Motor neuron (in vitro differentiated cells): ENCODE data around the gene PEMT. TPM values are rescaled to one million over a fixed set of nuclear protein-coding genes. Genes with fewer than 3 reads are reported as not detected.
A peak's percentile ranks its signal among the peaks of the same experiment; 100 is the strongest.

Experiments used
- ATAC-seq, 8 experiments: fragments of 200-7000 bp; cut with Tn5 transposase; replicated peaks in 6 of 8; 2 replicates each; pipeline ENCODE4 v1.8.0; 2021; ENCODE audit warnings: mild to moderate bottlenecking in 8 of 8, moderate library complexity in 8 of 8
- H3K27ac ChIP-seq, 2 donors: fragments of 250-450 bp; sonication (Bioruptor Pico); 2 replicates each; pipeline ENCODE4 v1.9.0; 2021; ENCODE audit warnings: antibody characterized with exemption in 2 of 2, mild to moderate bottlenecking in 2 of 2, moderate library complexity in 1 of 2
- H3K4me1 ChIP-seq, 2 donors: fragments of 250-450 bp; sonication (Bioruptor Pico); replicated peaks in 1 of 2; 2 replicates each; pipeline ENCODE4 v1.6.1; 2021; ENCODE audit warnings: antibody characterized with exemption in 2 of 2, mild to moderate bottlenecking in 2 of 2, moderate library complexity in 1 of 2
- H3K4me3 ChIP-seq, 5 donors: fragments of 250-450 bp; sonication (Bioruptor Pico); 2 replicates each; pipeline ENCODE4 v1.9.0; 2021; ENCODE audit warnings: antibody characterized with exemption in 5 of 5, mild to moderate bottlenecking in 5 of 5, moderate library complexity in 4 of 5
- WGBS, 10 experiments: fragments of 450-650 bp; shearing (Covaris generic); methylation state at CpG; one replicate each; pipeline ENCODE4 v1.0.0; 2022; 5-methylcytosine and 5-hydroxymethylcytosine counted together
- in situ Hi-C, 9 experiments: fragments of 400-800 bp; cut with MboI; loops; one replicate each; pipeline ENCODE4 v1.15.0; 2021; ENCODE audit warnings: low sequenced_read_pairs in 9 of 9, low pct_unique_long_range_greater_than_20kb in 2 of 9; ENCODE audit not compliant: unreplicated experiment in 9 of 9
- total RNA-seq, 8 experiments: library from RNA; unstranded; fragments of 300-600 nt; gene quantifications; 2 replicates each; pipeline versions ENCODE4 v1.2.3 to v1.2.4, GENCODE V29; 2022

Gene PEMT
- total RNA-seq, 8 experiments from 2014 or later = 21.1 to 59.0 (median 32.9) TPM

- no peak overlapping the region for H3K4me3 ChIP-seq
- WGBS, 10 experiments = 14 to 100% (median 33%) methylated on average over 1 to 9 of the region's 19 CpGs; no CpG with 5 or more reads in 3 of the 10 experiments
- in situ Hi-C loops = loop anchor here in 2 of 9 experiments (25.0 kb wide), 2 partner anchors 139 to 264 kb away; partner anchors contain the start of genes MED9 (in 1 of the 2) and RASD1 (in 1 of the 2)
- H3K4me1 ChIP-seq = peaks cover 0 to 4% of the 10 kb centered on the region in 2 donors
- no peak overlapping the region for H3K27ac ChIP-seq
- ATAC-seq = peak in 1 of 8 experiments; percentile 12
Observed at GRCh38 chr17:17626151-17626805, 34.8 kb upstream of the PEMT start.

GRCh38 chr17:17624741-17625140 is 33.2 kb upstream of the PEMT start:
- Histone ChIP-seq H3K27ac (no peak overlapping the region), H3K4me3 (no peak overlapping the region), H3K4me1 (peaks cover 0 to 4% of the 10 kb centered on the region in 2 donors)
- WGBS, 10 experiments = 67 to 92% (median 87%) methylated on average over 2 to 6 of the region's 9 CpGs; no CpG with 5 or more reads in 2 of the 10 experiments
- in situ Hi-C loops = loop anchor here in 2 of 9 experiments (25.0 kb wide), 2 partner anchors 137 to 262 kb away; partner anchors contain the start of genes MED9 (in 1 of the 2) and RASD1 (in 1 of the 2)
- no peak for ATAC-seq

- Histone ChIP-seq H3K4me3 (no peak overlapping the region), H3K27ac (no peak overlapping the region), H3K4me1 (peaks cover 0 to 4% of the 10 kb centered on the region in 2 donors)
- ATAC-seq = no peak
- 60 to 100% (median 93%) methylated on average over 1 to 5 of the region's 9 CpGs; no CpG with 5 or more reads in 5 of the 10 experiments for WGBS, 10 experiments
- in situ Hi-C loops = no loop called here
Observed at GRCh38 chr17:17623904-17624303, 32.4 kb upstream of the PEMT start.

- H3K4me1 ChIP-seq = peaks cover 3% of the 10 kb centered on the region in 2 donors
- ATAC-seq = no peak
- in situ Hi-C loops = no loop called here
- H3K27ac ChIP-seq = no peak overlapping the region
- no peak overlapping the region for H3K4me3 ChIP-seq
- WGBS, 10 experiments = 47 to 87% (median 80%) methylated on average over 1 to 4 of the region's 6 CpGs; no CpG with 5 or more reads in 4 of the 10 experiments
Observed at GRCh38 chr17:17621254-17621653, 29.7 kb upstream of the PEMT start.

- in situ Hi-C loops = no loop called here
- peak; percentile 68 to 99 (median 84) for ATAC-seq
- H3K27ac ChIP-seq = no peak overlapping the region
- peaks cover 14 to 15% of the 10 kb centered on the region in 2 donors for H3K4me1 ChIP-seq
- H3K4me3 ChIP-seq = no peak overlapping the region
- WGBS, 10 experiments = 0 to 40% (median 10%) methylated on average over 1 to 3 of the region's 3 CpGs; no CpG with 5 or more reads in 4 of the 10 experiments
Observed at GRCh38 chr17:17613708-17614114, 22.2 kb upstream of the PEMT start.

- in situ Hi-C loops = no loop called here
- ATAC-seq = no peak
Observed at GRCh38 chr17:17612085-17613022, 20.8 kb upstream of the PEMT start.

GRCh38 chr17:17609121-17609520 is 17.6 kb upstream of the PEMT start:
- Histone ChIP-seq H3K27ac (no peak overlapping the region), H3K4me1 (peaks cover 10 to 26% of the 10 kb centered on the region in 2 donors), H3K4me3 (no peak overlapping the region)
- peak in 1 of 8 experiments; percentile 54 for ATAC-seq
- WGBS, 10 experiments = 87 to 100% (median 100%) methylated on average over 1 to 3 of the region's 4 CpGs; no CpG with 5 or more reads in 7 of the 10 experiments
- in situ Hi-C loops = no loop called here

More at GRCh38 chr17:17612085-17613022, 20.8 kb upstream of the PEMT start:
- H3K4me1 ChIP-seq = peaks cover 14 to 15% of the 10 kb centered on the region in 2 donors
- H3K4me3 ChIP-seq = no peak overlapping the region
- peak overlapping the region in 1 of 2 donors; percentile 33 for H3K27ac ChIP-seq
- WGBS, 10 experiments = 58 to 100% (median 93%) methylated on average over 1 to 8 of the region's 9 CpGs; no CpG with 5 or more reads in 1 of the 10 experiments

- H3K27ac ChIP-seq = no peak overlapping the region
- 64 to 92% (median 75%) methylated on average over 2 to 4 of the region's 7 CpGs; no CpG with 5 or more reads in 6 of the 10 experiments for WGBS, 10 experiments
Observed at GRCh38 chr17:17606416-17607000, 15.0 kb upstream of the PEMT start.

GRCh38 chr17:17605729-17606088 is 14.2 kb upstream of the PEMT start:
- no peak overlapping the region for H3K27ac ChIP-seq
- in situ Hi-C loops = no loop called here
- 0 to 79% (median 47%) methylated on average over 1 to 4 of the region's 4 CpGs; no CpG with 5 or more reads in 4 of the 10 experiments for WGBS, 10 experiments
- no peak overlapping the region for H3K4me3 ChIP-seq
- ATAC-seq = peak in 2 of 8 experiments; percentile 67 to 72
- H3K4me1 ChIP-seq = peaks cover 18 to 22% of the 10 kb centered on the region in 2 donors

More at GRCh38 chr17:17606416-17607000, 15.0 kb upstream of the PEMT start:
- no peak overlapping the region for H3K4me3 ChIP-seq
- peaks cover 25 to 30% of the 10 kb centered on the region in 2 donors for H3K4me1 ChIP-seq
- peak in 2 of 8 experiments; percentile 46 to 72 for ATAC-seq
- in situ Hi-C loops = no loop called here

- WGBS, 10 experiments = 40 to 92% (median 43%) methylated on average over 1 to 7 of the region's 14 CpGs; no CpG with 5 or more reads in 3 of the 10 experiments
- peak in 2 of 8 experiments; percentile 14 to 28 for ATAC-seq
- H3K27ac ChIP-seq = no peak overlapping the region
- H3K4me3 ChIP-seq = no peak overlapping the region
- H3K4me1 ChIP-seq = peaks cover 17 to 21% of the 10 kb centered on the region in 2 donors
- in situ Hi-C loops = no loop called here
Observed at GRCh38 chr17:17605083-17605728, 13.7 kb upstream of the PEMT start.

GRCh38 chr17:17603895-17604225 is 12.4 kb upstream of the PEMT start:
- in situ Hi-C loops = no loop called here
- Histone ChIP-seq H3K27ac (peak overlapping the region; percentile 79 to 85), H3K4me1 (peaks cover 17 to 21% of the 10 kb centered on the region in 2 donors), H3K4me3 (no peak overlapping the region)
- no peak for ATAC-seq
- WGBS, 10 experiments = 88 to 100% (median 100%) methylated on average over 1 of the region's 1 CpG; no CpG with 5 or more reads in 7 of the 10 experiments
